GM19397 (cell line): Measurements from ENCODE around the gene TSSK1B.
"Not testable (repeated sequence)": the region's sequence is repeated elsewhere in the genome, so short reads cannot be mapped to it uniquely, and the experiment has no call there.

ENCODE experiments used
- ATAC-seq: cut with Tn5 transposase; IDR thresholded peaks from one replicate; pipeline ENCODE4 v1.9.1; 2021; ENCODE audit warnings: mild to moderate bottlenecking, moderate library complexity; ENCODE audit not compliant: unreplicated experiment

The TSSK1B gene, protein sequence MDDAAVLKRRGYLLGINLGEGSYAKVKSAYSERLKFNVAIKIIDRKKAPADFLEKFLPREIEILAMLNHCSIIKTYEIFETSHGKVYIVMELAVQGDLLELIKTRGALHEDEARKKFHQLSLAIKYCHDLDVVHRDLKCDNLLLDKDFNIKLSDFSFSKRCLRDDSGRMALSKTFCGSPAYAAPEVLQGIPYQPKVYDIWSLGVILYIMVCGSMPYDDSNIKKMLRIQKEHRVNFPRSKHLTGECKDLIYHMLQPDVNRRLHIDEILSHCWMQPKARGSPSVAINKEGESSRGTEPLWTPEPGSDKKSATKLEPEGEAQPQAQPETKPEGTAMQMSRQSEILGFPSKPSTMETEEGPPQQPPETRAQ

GRCh38 chr5:113434889-113435288 is at the start of gene TSSK1B:
Gene TSSK1B (minus strand): TSS chr5:113434989. CDS start chr5:113434839, 150 bp downstream.
- no peak for ATAC-seq

GRCh38 chr5:113480243-113480642 is 45.5 kb upstream of the TSSK1B start:
- no peak for ATAC-seq

- ATAC-seq = no peak
Measured at GRCh38 chr5:113478691-113479090, 43.9 kb upstream of the TSSK1B start.

DNA sequence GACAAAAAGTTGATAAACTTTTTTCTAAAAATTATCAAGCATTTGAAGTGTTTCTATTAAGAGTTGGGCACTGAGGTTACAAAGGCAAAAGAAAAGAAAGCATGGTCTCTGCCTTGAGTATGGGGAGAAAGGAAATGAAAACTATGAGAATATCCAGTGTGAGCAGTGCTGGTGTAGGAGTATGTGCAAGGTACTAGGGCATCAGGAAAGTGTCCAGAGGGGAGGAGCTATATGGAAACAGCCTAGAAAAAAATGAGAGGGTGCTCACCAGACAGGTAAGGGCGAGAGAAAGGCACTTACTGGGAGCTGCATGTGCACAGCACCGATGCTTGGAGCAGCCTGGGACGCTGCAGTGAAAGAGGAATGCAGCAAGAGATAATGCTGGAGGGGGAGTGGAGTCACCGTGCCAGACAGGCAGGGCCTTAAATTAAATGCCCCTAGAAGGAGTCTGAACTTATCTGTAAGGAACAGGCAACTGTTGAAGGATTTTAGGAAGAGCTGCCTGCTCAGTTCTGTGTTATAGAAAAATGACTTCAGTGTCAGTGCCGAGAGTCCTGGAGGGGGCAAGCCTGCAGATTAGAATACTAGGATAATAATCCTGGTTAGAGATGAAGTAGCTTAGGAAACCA is 39.4 kb upstream of the TSSK1B start:
- no peak for ATAC-seq

DNA sequence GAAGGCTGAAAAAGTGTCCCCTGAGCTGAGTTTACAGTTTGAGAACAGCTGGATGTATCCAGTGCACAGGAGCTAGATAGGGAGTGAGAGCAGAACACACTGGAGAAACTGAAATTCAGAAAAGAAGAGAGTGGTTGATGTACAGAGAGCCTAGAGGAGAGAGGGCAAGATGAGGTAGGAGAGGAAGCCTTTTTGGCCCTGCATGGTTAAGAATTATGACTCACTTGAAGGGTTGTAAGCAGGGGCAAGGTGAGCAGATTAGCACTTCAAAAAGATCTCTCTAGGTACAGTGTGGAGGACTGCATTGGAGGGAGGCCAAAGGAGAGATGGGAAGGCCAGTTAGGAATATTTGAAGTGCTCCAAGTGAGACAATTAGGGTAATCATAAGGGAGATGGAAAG is 28.2 kb upstream of the TSSK1B start:
- ATAC-seq = no peak

DNA sequence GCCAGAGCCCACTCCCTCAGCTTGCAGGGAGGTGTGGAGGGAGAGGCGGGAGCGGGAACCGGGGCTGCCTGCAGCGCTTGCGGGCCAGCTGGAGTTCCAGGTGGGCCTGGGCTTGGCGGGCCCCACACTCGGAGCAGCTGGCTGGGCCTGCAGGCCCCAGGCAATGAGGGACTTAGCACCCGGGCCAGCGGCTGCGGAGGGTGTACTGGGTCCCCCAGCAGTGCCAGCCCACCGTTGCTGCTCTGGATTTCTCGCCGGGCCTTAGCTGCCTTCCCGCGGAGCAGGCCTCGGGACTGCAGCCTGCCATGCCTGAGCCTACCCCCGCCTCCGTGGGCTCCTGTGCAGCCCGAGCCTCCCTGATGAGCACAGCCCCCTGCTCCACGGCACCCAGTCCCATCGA is 22.3 kb upstream of the TSSK1B start:
- not testable (repeated sequence) for ATAC-seq

GRCh38 chr5:113452941-113453340 is 18.2 kb upstream of the TSSK1B start:
- no peak for ATAC-seq

GRCh38 chr5:113451797-113452196 is 17.0 kb upstream of the TSSK1B start:
- ATAC-seq = no peak

- ATAC-seq = no peak
Measured at GRCh38 chr5:113450929-113451328, 16.1 kb upstream of the TSSK1B start.

- no peak for ATAC-seq
Measured at GRCh38 chr5:113450462-113450861, 15.7 kb upstream of the TSSK1B start.

GRCh38 chr5:113448252-113448651 is 13.5 kb upstream of the TSSK1B start:
- ATAC-seq = no peak

- ATAC-seq = no peak
Measured at GRCh38 chr5:113447498-113448050, 12.8 kb upstream of the TSSK1B start.

DNA sequence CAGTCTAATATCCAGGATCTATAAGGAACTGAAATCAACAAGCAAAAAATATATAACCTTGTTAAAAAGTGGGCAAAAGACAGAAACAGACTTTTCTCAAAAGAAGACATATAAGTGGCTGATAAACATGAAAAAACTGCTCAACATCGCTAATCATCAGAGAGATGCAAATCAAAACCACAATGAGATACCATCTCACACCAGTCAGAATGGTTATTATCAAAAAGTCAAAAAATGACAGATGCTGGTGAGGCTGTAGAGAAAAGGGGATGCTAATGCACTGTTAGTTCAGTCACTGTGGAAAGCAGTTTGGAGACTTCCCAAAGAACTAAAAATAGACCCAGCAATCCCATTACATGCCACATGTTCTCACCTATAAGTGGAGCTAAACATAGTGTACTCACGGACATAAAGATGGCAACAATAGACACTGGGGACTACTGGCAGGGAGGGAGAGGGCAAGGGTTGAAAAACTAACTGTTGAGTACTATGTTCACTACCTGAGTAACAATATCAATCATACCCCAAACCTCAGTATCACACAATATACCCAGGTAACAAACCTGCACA is 11.7 kb upstream of the TSSK1B start:
- no peak for ATAC-seq

DNA sequence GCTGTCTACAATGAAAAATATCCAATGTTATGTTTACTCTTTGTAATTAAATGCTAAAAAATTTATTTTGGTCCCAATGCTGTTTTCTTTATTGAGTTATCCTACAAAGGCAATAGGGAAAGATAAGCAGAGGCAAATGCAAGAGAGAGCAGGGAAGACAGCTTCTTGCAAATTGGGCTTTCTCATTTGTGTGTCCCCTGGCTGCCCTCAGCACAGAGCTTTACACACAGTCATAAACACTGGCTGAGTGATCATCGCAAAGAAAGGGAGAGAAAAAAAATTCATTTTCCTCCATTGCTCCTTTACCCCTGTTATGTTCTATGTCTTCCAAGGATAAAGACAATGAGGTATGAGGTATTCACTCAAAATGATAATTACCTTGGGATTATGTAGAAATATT is 2.3 kb upstream of the TSSK1B start:
- no peak for ATAC-seq

- ATAC-seq = no peak
Measured at GRCh38 chr5:113435575-113435974, 786 bp upstream of the TSSK1B start.

DNA sequence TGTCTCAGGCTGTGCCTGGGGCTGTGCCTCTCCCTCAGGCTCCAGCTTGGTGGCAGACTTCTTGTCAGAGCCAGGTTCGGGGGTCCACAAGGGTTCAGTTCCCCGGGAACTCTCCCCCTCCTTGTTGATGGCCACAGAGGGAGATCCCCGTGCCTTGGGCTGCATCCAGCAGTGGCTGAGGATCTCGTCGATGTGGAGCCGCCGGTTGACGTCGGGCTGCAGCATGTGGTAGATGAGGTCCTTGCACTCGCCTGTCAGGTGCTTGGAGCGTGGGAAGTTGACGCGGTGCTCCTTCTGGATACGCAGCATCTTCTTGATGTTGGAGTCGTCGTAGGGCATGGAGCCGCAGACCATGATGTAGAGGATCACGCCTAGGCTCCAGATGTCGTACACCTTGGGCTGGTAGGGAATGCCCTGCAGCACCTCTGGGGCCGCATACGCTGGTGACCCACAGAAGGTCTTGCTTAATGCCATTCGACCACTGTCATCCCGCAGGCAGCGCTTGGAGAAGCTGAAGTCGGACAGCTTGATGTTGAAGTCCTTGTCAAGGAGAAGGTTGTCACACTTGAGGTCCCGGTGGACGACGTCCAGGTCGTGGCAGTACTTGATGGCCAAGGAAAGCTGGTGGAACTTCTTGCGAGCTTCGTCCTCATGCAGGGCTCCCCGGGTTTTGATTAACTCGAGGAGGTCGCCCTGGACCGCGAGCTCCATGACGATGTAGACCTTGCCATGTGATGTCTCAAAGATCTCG is 752 bp downstream of the TSSK1B start:
- no peak for ATAC-seq

- no peak for ATAC-seq
Measured at GRCh38 chr5:113433071-113433470, 1.7 kb downstream of the TSSK1B start.

- no peak for ATAC-seq
Measured at GRCh38 chr5:113427871-113428574, 6.8 kb downstream of the TSSK1B start.

DNA sequence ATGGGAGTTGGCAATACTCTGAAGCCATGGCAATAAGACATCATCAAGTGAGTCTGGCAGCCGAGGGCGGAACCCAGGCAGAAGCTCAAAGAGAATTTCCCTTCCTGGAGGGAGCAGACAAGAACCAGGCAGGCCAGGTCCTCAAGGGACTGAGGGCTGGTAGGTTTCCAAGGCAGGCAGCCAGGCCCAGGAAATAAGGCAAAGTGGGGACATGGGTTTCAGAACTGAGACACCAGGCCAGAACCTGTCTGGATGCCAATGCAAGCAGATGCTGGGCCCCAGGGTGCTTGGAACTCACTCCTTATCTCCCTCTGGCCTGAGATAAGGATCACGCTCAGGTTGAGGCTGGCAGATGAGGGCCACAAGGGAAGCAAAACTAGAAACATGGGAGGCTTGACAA is 8.9 kb downstream of the TSSK1B start:
- no peak for ATAC-seq

GRCh38 chr5:113421693-113422092 is 13.1 kb downstream of the TSSK1B start:
- no peak for ATAC-seq

DNA sequence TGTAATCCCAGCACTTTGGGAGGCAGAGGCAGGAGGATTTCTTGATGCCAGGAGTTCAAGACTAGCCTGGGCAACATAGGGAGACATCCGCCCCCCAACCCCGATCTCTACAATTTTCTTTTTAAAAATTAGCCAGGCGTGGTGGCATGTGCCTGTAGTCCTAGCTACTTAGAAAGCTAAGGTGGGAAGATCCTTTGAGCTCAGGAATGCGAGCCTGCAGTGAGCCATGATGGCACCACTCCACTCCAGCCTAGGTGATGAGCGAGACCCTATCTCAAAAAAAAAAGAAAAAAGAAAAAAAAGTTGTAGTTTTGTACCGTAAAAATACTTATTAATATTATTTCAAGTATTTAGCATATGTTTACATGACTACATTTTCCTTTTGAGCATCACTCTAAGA is 29.3 kb downstream of the TSSK1B start:
- no peak for ATAC-seq
